ENCODE results near the gene MACROD2.

DNA sequence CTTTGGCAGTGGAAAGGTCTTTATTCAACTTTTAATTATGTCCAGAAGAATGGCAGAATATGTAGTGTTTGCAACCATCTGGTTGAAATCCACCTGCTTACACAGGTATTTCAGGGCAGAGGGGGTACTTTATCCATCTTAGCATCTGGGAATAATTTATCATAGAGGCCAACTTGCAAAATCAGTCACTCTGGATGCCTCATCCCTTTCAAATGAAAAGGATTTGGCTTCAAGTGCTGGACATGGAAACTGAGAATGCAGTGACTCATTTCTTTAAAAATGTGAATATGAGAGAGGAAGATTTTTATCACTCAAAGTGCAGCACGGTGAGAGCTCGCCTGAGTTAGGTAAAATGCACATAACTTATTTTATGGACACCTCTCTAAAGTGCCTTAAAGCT is 1819.6 kb downstream of the MACROD2 start:
- TF ChIP-seq CTCF (conservative IDR thresholded peaks at IDR 0.05; ENCODE audit: low read depth in 2 of 2), result no peak
- no peak for TF ChIP-seq EZH2 (IDR thresholded peaks at IDR 0.05; ENCODE audit: low read depth, unreplicated experiment)
- TF ChIP-seq, protein P1, sequence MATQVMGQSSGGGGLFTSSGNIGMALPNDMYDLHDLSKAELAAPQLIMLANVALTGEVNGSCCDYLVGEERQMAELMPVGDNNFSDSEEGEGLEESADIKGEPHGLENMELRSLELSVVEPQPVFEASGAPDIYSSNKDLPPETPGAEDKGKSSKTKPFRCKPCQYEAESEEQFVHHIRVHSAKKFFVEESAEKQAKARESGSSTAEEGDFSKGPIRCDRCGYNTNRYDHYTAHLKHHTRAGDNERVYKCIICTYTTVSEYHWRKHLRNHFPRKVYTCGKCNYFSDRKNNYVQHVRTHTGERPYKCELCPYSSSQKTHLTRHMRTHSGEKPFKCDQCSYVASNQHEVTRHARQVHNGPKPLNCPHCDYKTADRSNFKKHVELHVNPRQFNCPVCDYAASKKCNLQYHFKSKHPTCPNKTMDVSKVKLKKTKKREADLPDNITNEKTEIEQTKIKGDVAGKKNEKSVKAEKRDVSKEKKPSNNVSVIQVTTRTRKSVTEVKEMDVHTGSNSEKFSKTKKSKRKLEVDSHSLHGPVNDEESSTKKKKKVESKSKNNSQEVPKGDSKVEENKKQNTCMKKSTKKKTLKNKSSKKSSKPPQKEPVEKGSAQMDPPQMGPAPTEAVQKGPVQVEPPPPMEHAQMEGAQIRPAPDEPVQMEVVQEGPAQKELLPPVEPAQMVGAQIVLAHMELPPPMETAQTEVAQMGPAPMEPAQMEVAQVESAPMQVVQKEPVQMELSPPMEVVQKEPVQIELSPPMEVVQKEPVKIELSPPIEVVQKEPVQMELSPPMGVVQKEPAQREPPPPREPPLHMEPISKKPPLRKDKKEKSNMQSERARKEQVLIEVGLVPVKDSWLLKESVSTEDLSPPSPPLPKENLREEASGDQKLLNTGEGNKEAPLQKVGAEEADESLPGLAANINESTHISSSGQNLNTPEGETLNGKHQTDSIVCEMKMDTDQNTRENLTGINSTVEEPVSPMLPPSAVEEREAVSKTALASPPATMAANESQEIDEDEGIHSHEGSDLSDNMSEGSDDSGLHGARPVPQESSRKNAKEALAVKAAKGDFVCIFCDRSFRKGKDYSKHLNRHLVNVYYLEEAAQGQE (IDR thresholded peaks at IDR 0.05; ENCODE audit: unreplicated experiment), result no peak

All from GM23338 (cell line).